ENCODE data around the gene WDFY1. TPM values are rescaled to one million over a fixed set of nuclear protein-coding genes. Genes with fewer than 3 reads are reported as not detected.

The WDFY1 gene
- total RNA-seq, 1 donor from 2014 or later = 50.1 TPM

DNA sequence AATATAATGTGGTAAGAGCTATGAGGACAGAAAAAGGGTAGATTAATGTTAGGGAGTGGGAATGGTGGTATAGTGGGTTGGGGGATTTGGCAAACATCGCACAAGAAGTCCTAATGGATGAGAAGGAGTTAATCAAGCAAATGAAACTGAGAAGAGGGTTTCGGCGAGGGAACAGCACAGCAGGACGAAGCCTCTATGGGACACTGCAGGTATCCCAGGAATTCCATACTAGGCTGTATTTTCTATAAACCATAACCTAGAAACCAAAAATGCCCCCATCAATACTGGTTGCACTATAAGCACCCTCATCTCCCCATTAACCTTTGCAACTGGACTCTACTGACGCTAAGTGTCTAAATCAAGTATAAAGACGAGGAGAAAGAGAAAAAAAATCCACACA lies 10.3 kb downstream of the WDFY1 start:
- no peaks in the 10 kb centered on the region for H3K9me3 ChIP-seq
- no peak for ATAC-seq
- intact Hi-C loops (cut with DNase I) = no loop called here
- TF ChIP-seq, protein P1, sequence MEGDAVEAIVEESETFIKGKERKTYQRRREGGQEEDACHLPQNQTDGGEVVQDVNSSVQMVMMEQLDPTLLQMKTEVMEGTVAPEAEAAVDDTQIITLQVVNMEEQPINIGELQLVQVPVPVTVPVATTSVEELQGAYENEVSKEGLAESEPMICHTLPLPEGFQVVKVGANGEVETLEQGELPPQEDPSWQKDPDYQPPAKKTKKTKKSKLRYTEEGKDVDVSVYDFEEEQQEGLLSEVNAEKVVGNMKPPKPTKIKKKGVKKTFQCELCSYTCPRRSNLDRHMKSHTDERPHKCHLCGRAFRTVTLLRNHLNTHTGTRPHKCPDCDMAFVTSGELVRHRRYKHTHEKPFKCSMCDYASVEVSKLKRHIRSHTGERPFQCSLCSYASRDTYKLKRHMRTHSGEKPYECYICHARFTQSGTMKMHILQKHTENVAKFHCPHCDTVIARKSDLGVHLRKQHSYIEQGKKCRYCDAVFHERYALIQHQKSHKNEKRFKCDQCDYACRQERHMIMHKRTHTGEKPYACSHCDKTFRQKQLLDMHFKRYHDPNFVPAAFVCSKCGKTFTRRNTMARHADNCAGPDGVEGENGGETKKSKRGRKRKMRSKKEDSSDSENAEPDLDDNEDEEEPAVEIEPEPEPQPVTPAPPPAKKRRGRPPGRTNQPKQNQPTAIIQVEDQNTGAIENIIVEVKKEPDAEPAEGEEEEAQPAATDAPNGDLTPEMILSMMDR (IDR thresholded peaks at IDR 0.05) = no peak
- peaks cover 62% of the 10 kb centered on the region for H3K4me1 ChIP-seq
- DNase-seq = no peak
- H3K4me3 ChIP-seq = no peak overlapping the region
- H3K27ac ChIP-seq = no peak overlapping the region
- no peaks in the 10 kb centered on the region for H3K27me3 ChIP-seq
- no peaks in the 10 kb centered on the region for H3K36me3 ChIP-seq

DNA sequence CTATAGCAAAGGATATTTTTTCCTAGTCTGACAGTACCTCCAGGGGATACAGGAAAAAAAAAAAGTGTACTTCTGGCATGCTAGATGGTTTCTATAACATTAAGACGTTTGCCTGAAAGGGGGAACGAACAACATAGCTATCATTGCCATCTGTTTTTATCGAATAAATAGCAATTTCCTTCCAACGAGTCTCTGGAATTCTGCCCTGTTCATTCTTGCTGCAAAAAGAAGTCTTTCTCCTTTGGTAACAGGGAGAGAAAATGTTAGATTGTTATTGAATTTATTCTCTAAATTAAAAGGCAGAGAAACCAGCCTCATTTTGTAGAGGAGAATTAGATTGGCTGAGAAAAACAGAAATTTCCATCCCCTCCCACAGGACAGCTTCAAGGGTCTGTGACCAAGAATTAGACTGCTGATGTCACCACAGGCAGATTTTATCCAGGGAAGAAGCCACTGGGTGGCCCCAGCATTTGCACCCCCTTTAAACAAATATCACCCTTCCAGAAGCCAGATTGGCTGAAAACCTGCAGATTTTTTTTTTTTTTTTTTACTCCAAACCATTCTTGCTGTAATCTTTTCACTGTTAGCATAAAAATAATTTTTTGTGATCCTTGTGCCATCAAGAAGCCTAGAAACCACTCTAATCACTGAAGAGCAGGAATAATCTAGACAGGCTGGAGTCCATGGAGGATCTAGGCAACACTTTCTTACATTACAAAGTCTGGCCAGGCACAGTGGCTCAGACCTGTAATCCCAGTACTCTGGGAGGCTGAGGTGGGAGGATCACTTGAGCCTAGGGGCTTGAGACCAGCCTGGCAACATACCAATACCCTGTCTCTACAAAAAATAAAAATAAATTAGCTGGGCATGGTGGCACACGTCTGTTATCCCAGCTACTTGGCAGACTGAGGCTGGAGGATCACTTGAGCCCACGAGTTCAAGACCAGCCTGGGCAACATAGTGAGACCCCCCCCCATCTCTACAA lies 12.0 kb downstream of the WDFY1 start:
- Histone ChIP-seq H3K27me3 (no peaks in the 10 kb centered on the region), H3K9me3 (no peaks in the 10 kb centered on the region), H3K27ac (no peak overlapping the region), H3K4me3 (no peak overlapping the region), H3K36me3 (no peaks in the 10 kb centered on the region), H3K4me1 (peaks cover 71% of the 10 kb centered on the region)
- TF ChIP-seq, protein P1 (IDR thresholded peaks at IDR 0.05) = no peak
- DNase-seq = no peak
- intact Hi-C loops (cut with DNase I) = no loop called here
- ATAC-seq = no peak

DNA sequence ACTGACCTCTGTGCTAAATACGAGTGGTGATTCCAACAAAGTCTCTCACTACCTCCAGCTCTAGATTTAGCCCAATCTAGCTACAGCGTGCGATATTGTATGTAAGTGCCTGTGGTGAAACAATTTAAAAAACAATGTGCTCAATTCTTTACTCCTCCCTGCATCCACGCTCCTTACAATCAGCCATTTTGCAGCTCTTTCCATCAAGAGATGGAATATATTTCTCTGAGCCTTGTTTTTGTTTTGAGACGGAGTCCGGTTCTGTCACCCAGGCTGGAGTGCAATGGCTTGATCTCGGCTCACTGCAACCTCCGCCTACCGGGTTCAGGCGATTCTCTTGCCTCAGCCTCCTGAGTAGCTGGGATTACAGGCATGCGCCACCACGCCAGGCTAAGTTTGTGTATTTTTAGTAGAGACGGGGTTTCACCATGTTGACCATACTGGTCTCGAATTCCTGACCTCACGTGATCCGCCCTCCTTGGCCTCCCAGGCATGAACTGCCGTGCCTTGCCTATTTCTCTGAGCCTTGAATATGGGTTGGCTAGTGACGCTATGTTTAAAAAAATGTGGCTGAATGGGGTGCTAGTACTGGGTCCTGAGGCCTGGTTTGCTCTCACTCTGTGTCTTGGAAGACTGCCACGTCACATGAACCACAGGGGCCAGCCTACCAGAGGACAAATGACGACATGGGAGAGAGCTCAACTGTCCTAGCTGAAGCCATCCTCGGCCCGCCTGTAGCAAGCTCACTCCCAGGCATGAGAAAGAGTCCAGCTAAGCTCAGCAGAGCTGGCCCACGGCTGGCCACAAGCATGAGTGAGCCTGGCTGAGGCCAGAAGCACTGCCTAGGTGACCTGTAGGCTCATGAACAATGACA lies 14.8 kb downstream of the WDFY1 start:
- intact Hi-C loops (cut with DNase I) = no loop called here
- no peaks in the 10 kb centered on the region for H3K36me3 ChIP-seq
- peak; percentile 66 for DNase-seq
- no peak overlapping the region for H3K27ac ChIP-seq
- peak; percentile 91 for ATAC-seq
- TF ChIP-seq, protein P1 (IDR thresholded peaks at IDR 0.05) = no peak
- no peaks in the 10 kb centered on the region for H3K27me3 ChIP-seq
- H3K4me1 ChIP-seq = peaks cover 52% of the 10 kb centered on the region
- no peaks in the 10 kb centered on the region for H3K9me3 ChIP-seq
- H3K4me3 ChIP-seq = no peak overlapping the region

DNA sequence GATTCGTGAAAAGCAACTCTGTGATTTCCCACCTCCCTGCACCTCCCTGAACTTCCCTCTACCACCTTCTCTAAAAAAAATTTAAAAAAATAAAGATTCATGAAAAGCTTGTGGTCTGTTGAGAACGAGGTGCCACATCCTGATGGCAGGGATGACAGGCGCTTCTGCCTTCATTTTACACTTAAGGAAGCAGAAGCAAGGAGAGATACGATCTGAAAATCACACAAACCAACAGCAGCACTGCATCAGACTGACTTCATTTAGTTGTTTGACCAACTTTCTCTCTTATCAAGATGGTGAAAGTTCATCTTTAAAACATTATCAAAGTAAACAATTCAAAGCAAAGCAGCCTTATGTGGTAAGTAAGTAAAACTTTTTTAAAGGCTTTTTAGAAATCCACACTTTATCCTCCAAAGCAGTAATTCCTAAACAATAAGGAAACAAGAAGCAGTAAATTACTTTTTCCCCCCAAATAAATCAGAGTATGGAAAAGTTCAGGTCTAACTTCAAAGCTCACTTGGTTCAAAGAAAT lies 15.5 kb downstream of the WDFY1 start:
- Histone ChIP-seq H3K27ac (no peak overlapping the region), H3K27me3 (no peaks in the 10 kb centered on the region), H3K9me3 (no peaks in the 10 kb centered on the region), H3K4me3 (no peak overlapping the region), H3K4me1 (peaks cover 45% of the 10 kb centered on the region), H3K36me3 (no peaks in the 10 kb centered on the region)
- intact Hi-C loops (cut with DNase I) = no loop called here
- DNase-seq (no peak), ATAC-seq (peak; percentile 34)
- TF ChIP-seq, protein P1 (IDR thresholded peaks at IDR 0.05) = no peak

DNA sequence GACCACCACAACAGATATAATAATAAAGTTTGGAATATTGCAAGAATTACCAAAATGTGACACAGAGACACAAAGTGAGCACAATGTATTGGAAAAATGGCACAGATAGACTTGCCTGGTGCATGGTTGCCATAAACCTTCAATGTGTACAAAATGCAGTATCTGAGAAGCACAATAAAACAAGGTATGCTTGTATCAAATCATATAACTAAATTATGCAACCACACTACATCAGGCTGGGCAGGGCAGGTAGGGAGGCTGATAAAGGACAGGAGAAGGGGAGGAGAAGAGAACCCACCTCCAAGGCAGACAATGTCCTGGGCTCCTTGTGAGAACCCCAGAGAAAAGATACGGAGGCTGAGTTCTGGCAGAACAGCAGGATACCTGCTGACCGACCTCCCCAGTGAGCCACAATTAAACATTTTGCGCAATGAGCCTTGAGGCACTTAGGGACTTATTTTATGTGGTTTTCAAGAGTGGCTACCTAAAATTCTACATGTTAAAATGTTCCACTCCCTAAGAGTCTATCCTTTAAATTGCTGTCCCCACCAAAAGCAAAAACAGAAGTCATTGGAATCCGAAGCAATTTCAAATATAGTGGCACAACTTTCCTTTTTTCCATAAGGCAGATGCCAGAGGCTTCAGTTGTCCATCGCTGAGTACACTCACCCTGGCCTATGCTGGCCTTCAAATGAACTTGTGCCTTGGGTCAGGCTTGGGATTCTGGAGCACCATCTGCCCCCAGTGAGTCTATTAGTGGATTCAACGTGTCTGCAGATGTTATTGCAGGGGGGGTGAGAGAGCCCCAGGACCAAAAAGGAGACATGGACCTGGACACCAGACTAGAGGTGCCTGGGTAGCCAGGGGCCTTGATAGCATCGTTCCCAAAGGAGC lies 16.8 kb downstream of the WDFY1 start:
- intact Hi-C loops (cut with DNase I) = no loop called here
- no peaks in the 10 kb centered on the region for H3K9me3 ChIP-seq
- TF ChIP-seq, protein P1 (IDR thresholded peaks at IDR 0.05) = no peak
- H3K36me3 ChIP-seq = no peaks in the 10 kb centered on the region
- no peak overlapping the region for H3K27ac ChIP-seq
- H3K4me3 ChIP-seq = no peak overlapping the region
- ATAC-seq = no peak
- H3K27me3 ChIP-seq = no peaks in the 10 kb centered on the region
- no peak for DNase-seq
- peaks cover 41% of the 10 kb centered on the region for H3K4me1 ChIP-seq
